Cardiac muscle cell (in vitro differentiated cells and primary cell): ENCODE data around the gene TMEM40. TPM values are rescaled to one million over a fixed set of nuclear protein-coding genes. Genes with fewer than 3 reads are reported as not detected.
A peak's percentile ranks its signal among the peaks of the same experiment; 100 is the strongest.
"Not testable (repeated sequence)": the region's sequence is repeated elsewhere in the genome, so short reads cannot be mapped to it uniquely, and the experiment has no call there.

Source experiments
- DNase-seq, 2 donors: peaks; one replicate each; pipeline versions ENCODE4 v3.0.0 to v3.0.0-alpha.2; 2010 to 2017; ENCODE audit warnings: low read depth in 1 of 2, low spot score in 1 of 2
- H3K27ac ChIP-seq: fragments of 200-600 bp; sonication (generic); 2 replicates; pipeline ENCODE4 v1.5.1; 2016
- H3K27me3 ChIP-seq: fragments of 200-600 bp; sonication (generic); 2 replicates; pipeline ENCODE4 v1.6.0; 2016; ENCODE audit warnings: control low read depth
- H3K36me3 ChIP-seq: fragments of 200-600 bp; sonication (generic); 2 replicates; pipeline ENCODE4 v1.5.1; 2016; ENCODE audit warnings: control low read depth
- H3K4me1 ChIP-seq: fragments of 200-600 bp; sonication (generic); 2 replicates; pipeline ENCODE4 v1.8.1; 2017; ENCODE audit warnings: low read depth, mild to moderate bottlenecking, mixed run types
- H3K4me3 ChIP-seq: fragments of 200-600 bp; sonication (generic); 2 replicates; pipeline ENCODE4 v1.5.1; 2016; ENCODE audit warnings: mild to moderate bottlenecking
- H3K9me3 ChIP-seq: fragments of 200-600 bp; sonication (generic); 2 replicates; pipeline ENCODE4 v1.5.1; 2017; ENCODE audit warnings: low read depth, mild to moderate bottlenecking, control low read depth
- CTCF ChIP-seq: IDR thresholded peaks from 2 replicates; pipeline ENCODE4 v1.5.1; 2012; ENCODE audit warnings: low read depth, mild to moderate bottlenecking, low read length
- polyA plus RNA-seq: library from polyadenylated mRNA; unstranded; fragments of >200 nt; fragmentation: Nextera tagmentation; extraction: Ambion mirVana; gene quantifications from 2 replicates; pipeline ENCODE4 v1.2.1, GENCODE V29; 2016
- total RNA-seq: library from RNA; depleted of rRNA; stranded (reverse); fragments of >200 nt; gene quantifications from 2 replicates; pipeline ENCODE4 v1.2.3, GENCODE V29; 2016

Gene TMEM40
- total and polyA plus RNA-seq, 2 experiments from 2014 or later = 4.0 to 5.2 TPM

- peak overlapping the region; percentile 44 for H3K27ac ChIP-seq
- no peak overlapping the region for H3K4me3 ChIP-seq
- H3K36me3 ChIP-seq = no peaks in the 10 kb centered on the region
- no peaks in the 10 kb centered on the region for H3K27me3 ChIP-seq
- DNase-seq = peak in 1 of 2 donors; percentile 72
- TF ChIP-seq CTCF = no peak
- H3K4me1 ChIP-seq = peaks cover 12% of the 10 kb centered on the region
- no peaks in the 10 kb centered on the region for H3K9me3 ChIP-seq
Observed at GRCh38 chr3:12705981-12706380, 53.1 kb downstream of the TMEM40 start.

GRCh38 chr3:12705374-12705926 is 53.6 kb downstream of the TMEM40 start:
- no peaks in the 10 kb centered on the region for H3K9me3 ChIP-seq
- no peaks in the 10 kb centered on the region for H3K27me3 ChIP-seq
- H3K4me3 ChIP-seq = no peak overlapping the region
- DNase-seq = peak in 1 of 2 donors; percentile 31
- H3K27ac ChIP-seq = peak overlapping the region; percentile 44
- H3K4me1 ChIP-seq = peaks cover 12% of the 10 kb centered on the region
- no peaks in the 10 kb centered on the region for H3K36me3 ChIP-seq
- TF ChIP-seq CTCF = no peak

- Histone ChIP-seq H3K4me3 (no peak overlapping the region), H3K27me3 (no peaks in the 10 kb centered on the region), H3K9me3 (no peaks in the 10 kb centered on the region), H3K27ac (no peak overlapping the region), H3K4me1 (peaks cover 8% of the 10 kb centered on the region), H3K36me3 (no peaks in the 10 kb centered on the region)
- DNase-seq = no peak
- TF ChIP-seq CTCF = no peak
Observed at GRCh38 chr3:12702501-12702900, 56.6 kb downstream of the TMEM40 start.

- not testable (repeated sequence) for H3K27me3 ChIP-seq, H3K4me1 ChIP-seq, H3K4me3 ChIP-seq, H3K36me3 ChIP-seq, H3K9me3 ChIP-seq, DNase-seq, H3K27ac ChIP-seq
Observed at GRCh38 chr3:12701601-12702000, 57.5 kb downstream of the TMEM40 start.

GRCh38 chr3:12700800-12701199 is 58.3 kb downstream of the TMEM40 start:
- Histone ChIP-seq H3K4me3 (no peak overlapping the region), H3K27ac (no peak overlapping the region), H3K9me3 (no peaks in the 10 kb centered on the region), H3K27me3 (no peaks in the 10 kb centered on the region), H3K36me3 (no peaks in the 10 kb centered on the region), H3K4me1 (peaks cover 7% of the 10 kb centered on the region)
- no peak for DNase-seq
- TF ChIP-seq CTCF = no peak

GRCh38 chr3:12695916-12696315 is 63.1 kb downstream of the TMEM40 start:
- no peaks in the 10 kb centered on the region for H3K27me3 ChIP-seq
- no peak overlapping the region for H3K4me3 ChIP-seq
- no peak for DNase-seq
- no peak overlapping the region for H3K27ac ChIP-seq
- H3K4me1 ChIP-seq = peaks cover 20% of the 10 kb centered on the region
- no peaks in the 10 kb centered on the region for H3K36me3 ChIP-seq
- TF ChIP-seq CTCF = no peak
- no peaks in the 10 kb centered on the region for H3K9me3 ChIP-seq
